ENCODE results near the gene NCOA3.

The NCOA3 gene

DNA sequence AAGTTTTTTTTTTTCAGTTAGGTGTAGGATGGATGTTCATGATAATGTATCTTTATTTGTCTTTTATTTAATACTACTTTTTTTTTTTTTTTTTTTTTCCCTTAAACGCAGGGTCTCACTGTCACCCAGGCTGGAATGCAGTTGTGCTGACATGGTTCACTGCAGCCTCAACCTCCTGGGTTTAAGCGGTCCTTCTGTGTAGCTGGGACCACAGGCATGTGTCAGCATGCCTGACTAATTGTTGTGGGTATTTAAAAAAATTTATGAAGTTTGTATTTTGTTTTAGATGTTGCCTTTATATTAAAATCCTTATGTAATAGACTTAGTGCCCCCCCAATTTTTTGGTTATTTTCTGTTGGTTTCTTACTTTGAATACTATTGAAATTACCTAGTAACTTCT lies 42.6 kb downstream of the NCOA3 start:
- ATAC-seq, result peak; percentile 59
- no peak for TF ChIP-seq ZNF8 (CRISPR knock-in tag; IDR thresholded peaks at IDR 0.05)
- TF ChIP-seq, protein P1, sequence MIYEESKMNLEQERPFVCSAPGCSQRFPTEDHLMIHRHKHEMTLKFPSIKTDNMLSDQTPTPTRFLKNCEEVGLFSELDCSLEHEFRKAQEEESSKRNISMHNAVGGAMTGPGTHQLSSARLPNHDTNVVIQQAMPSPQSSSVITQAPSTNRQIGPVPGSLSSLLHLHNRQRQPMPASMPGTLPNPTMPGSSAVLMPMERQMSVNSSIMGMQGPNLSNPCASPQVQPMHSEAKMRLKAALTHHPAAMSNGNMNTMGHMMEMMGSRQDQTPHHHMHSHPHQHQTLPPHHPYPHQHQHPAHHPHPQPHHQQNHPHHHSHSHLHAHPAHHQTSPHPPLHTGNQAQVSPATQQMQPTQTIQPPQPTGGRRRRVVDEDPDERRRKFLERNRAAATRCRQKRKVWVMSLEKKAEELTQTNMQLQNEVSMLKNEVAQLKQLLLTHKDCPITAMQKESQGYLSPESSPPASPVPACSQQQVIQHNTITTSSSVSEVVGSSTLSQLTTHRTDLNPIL (CRISPR knock-in tag; IDR thresholded peaks at IDR 0.05; ENCODE audit: low read depth), result no peak
- no peak for TF ChIP-seq ZFP3 (CRISPR knock-in tag; IDR thresholded peaks at IDR 0.05)
- no peak for TF ChIP-seq OSR1 (CRISPR knock-in tag; IDR thresholded peaks at IDR 0.05)
- no peak for TF ChIP-seq SNAI2 (CRISPR knock-in tag; IDR thresholded peaks at IDR 0.05)
- no peak for TF ChIP-seq BACH2 (CRISPR knock-in tag; IDR thresholded peaks at IDR 0.05; ENCODE audit: borderline replicate concordance)
- no peak for TF ChIP-seq ESRRG (CRISPR knock-in tag; IDR thresholded peaks at IDR 0.05)

DNA sequence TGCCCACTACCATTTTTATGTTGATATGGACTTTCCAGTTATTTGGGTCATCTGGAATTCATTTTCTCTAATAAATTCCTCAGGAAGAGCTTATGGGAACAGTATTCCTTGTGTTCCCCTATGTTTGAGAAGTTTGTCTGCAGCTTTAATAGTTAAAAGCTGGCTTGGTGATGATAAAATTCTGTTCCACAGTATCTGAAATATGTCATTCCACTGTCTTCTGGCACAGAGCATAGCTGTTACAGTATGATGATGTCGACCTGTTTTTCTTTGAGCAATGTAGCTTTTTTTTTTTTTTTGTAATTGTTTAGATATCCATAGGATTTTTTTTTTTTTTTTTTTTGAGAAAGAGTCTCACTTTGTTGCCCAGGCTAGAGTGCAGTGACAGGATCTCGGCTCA lies 43.2 kb downstream of the NCOA3 start:
- peak; percentile 50 for ATAC-seq
- TF ChIP-seq, protein P1 (CRISPR knock-in tag; IDR thresholded peaks at IDR 0.05; ENCODE audit: low read depth), result no peak
- TF ChIP-seq ZFP30 (CRISPR knock-in tag; IDR thresholded peaks at IDR 0.05) (no peak), ZNF8 (CRISPR knock-in tag; IDR thresholded peaks at IDR 0.05) (no peak), OSR1 (CRISPR knock-in tag; IDR thresholded peaks at IDR 0.05) (no peak), PPARA (CRISPR knock-in tag; IDR thresholded peaks at IDR 0.05; ENCODE audit: borderline replicate concordance) (no peak), ZFP3 (CRISPR knock-in tag; IDR thresholded peaks at IDR 0.05) (no peak)
- TF ChIP-seq, protein P2, sequence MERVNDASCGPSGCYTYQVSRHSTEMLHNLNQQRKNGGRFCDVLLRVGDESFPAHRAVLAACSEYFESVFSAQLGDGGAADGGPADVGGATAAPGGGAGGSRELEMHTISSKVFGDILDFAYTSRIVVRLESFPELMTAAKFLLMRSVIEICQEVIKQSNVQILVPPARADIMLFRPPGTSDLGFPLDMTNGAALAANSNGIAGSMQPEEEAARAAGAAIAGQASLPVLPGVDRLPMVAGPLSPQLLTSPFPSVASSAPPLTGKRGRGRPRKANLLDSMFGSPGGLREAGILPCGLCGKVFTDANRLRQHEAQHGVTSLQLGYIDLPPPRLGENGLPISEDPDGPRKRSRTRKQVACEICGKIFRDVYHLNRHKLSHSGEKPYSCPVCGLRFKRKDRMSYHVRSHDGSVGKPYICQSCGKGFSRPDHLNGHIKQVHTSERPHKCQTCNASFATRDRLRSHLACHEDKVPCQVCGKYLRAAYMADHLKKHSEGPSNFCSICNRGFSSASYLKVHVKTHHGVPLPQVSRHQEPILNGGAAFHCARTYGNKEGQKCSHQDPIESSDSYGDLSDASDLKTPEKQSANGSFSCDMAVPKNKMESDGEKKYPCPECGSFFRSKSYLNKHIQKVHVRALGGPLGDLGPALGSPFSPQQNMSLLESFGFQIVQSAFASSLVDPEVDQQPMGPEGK (CRISPR knock-in tag; IDR thresholded peaks at IDR 0.05; ENCODE audit: borderline replicate concordance), result no peak
- TF ChIP-seq, protein P3, sequence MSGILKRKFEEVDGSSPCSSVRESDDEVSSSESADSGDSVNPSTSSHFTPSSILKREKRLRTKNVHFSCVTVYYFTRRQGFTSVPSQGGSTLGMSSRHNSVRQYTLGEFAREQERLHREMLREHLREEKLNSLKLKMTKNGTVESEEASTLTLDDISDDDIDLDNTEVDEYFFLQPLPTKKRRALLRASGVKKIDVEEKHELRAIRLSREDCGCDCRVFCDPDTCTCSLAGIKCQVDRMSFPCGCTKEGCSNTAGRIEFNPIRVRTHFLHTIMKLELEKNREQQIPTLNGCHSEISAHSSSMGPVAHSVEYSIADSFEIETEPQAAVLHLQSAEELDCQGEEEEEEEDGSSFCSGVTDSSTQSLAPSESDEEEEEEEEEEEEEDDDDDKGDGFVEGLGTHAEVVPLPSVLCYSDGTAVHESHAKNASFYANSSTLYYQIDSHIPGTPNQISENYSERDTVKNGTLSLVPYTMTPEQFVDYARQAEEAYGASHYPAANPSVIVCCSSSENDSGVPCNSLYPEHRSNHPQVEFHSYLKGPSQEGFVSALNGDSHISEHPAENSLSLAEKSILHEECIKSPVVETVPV (CRISPR knock-in tag; IDR thresholded peaks at IDR 0.05), result no peak

DNA sequence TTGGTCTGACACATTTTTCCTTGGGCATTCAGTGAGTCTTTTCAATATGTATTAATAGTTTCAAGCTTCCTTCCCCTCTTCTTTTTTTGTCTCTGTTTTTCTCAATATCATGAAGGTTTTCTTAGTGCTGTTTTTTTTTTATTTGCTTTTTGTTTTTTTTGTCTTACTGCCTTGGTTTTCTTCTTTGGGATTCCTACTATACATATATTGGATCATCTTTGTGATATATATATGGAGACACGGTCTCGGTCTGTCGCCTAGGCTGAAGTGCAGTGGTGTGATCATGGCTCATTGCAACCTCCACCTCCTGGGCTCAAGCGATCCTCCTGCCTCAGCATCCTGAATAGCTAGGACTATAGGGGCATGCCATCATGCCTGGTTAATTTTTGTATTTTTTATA lies 43.8 kb downstream of the NCOA3 start:
- ATAC-seq, result no peak
- TF ChIP-seq, protein P2 (CRISPR knock-in tag; IDR thresholded peaks at IDR 0.05; ENCODE audit: borderline replicate concordance), result no peak
- no peak for TF ChIP-seq ZC3H10 (CRISPR knock-in tag; IDR thresholded peaks at IDR 0.05)
- no peak for TF ChIP-seq BACH2 (CRISPR knock-in tag; IDR thresholded peaks at IDR 0.05; ENCODE audit: borderline replicate concordance)
- no peak for TF ChIP-seq ZNF70 (CRISPR knock-in tag; IDR thresholded peaks at IDR 0.05)
- TF ChIP-seq, protein P1 (CRISPR knock-in tag; IDR thresholded peaks at IDR 0.05; ENCODE audit: low read depth), result no peak
- TF ChIP-seq CSDC2 (CRISPR knock-in tag; IDR thresholded peaks at IDR 0.05), result no peak
- TF ChIP-seq OSR1 (CRISPR knock-in tag; IDR thresholded peaks at IDR 0.05), result no peak
- TF ChIP-seq ZFP3 (CRISPR knock-in tag; IDR thresholded peaks at IDR 0.05), result no peak
- no peak for TF ChIP-seq GLIS3 (CRISPR knock-in tag; IDR thresholded peaks at IDR 0.05)

DNA sequence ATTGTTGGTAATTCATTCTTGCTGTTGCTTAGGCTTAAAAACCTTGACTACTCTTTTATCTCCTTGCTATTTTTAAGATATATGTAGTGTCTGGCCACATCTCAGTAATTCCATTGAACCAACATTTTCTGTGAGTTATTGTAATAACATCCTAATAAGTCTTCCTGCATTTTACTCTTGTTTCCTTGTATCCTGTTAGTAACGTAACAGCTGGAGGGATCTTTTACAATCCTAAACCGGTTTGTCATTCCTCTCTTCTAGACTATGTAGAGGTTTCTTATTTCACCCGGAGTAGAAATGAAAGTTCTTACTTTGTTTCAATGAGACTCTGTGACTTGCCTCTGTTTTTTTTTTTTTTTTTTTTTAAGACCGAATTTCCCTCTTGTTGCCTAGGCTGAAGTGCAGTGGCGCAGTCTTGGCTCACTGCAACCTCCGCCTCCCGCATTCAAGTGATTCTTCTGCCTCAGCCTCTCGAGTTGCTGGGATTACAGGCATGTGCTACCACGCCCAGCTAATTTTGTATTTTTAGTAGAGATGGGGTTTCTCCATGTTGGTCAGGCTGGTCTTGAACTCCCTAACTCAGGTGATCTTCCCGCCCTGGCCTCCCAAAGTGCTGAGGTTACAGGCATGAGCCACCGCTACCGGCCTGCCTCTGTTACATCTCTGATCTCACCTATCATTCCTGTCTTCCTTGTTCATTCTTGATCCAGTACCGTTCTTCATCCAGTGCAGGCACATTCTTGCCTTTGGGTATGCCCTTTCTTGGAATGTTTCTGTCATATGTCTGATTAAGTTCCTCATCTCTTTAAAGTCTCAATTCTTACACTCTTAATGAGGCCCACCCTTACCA lies 44.7 kb downstream of the NCOA3 start:
- ATAC-seq, result peak; percentile 89
- TF ChIP-seq PPARA (CRISPR knock-in tag; IDR thresholded peaks at IDR 0.05; ENCODE audit: borderline replicate concordance) (no peak), RARB (CRISPR knock-in tag; IDR thresholded peaks at IDR 0.05) (no peak), ZNF8 (CRISPR knock-in tag; IDR thresholded peaks at IDR 0.05) (no peak), ZC3H10 (CRISPR knock-in tag; IDR thresholded peaks at IDR 0.05) (no peak), ZNF565 (CRISPR knock-in tag; conservative IDR thresholded peaks at IDR 0.05; ENCODE audit: low read depth) (no peak), ARNTL (CRISPR knock-in tag; IDR thresholded peaks at IDR 0.05; ENCODE audit: borderline replicate concordance, low read depth) (no peak), ZNF70 (CRISPR knock-in tag; IDR thresholded peaks at IDR 0.05) (no peak)
- TF ChIP-seq, protein P2 (CRISPR knock-in tag; IDR thresholded peaks at IDR 0.05; ENCODE audit: borderline replicate concordance), result no peak
- TF ChIP-seq, protein P4, sequence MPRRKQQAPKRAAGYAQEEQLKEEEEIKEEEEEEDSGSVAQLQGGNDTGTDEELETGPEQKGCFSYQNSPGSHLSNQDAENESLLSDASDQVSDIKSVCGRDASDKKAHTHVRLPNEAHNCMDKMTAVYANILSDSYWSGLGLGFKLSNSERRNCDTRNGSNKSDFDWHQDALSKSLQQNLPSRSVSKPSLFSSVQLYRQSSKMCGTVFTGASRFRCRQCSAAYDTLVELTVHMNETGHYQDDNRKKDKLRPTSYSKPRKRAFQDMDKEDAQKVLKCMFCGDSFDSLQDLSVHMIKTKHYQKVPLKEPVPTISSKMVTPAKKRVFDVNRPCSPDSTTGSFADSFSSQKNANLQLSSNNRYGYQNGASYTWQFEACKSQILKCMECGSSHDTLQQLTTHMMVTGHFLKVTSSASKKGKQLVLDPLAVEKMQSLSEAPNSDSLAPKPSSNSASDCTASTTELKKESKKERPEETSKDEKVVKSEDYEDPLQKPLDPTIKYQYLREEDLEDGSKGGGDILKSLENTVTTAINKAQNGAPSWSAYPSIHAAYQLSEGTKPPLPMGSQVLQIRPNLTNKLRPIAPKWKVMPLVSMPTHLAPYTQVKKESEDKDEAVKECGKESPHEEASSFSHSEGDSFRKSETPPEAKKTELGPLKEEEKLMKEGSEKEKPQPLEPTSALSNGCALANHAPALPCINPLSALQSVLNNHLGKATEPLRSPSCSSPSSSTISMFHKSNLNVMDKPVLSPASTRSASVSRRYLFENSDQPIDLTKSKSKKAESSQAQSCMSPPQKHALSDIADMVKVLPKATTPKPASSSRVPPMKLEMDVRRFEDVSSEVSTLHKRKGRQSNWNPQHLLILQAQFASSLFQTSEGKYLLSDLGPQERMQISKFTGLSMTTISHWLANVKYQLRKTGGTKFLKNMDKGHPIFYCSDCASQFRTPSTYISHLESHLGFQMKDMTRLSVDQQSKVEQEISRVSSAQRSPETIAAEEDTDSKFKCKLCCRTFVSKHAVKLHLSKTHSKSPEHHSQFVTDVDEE (CRISPR knock-in tag; IDR thresholded peaks at IDR 0.05), result no peak
